ENCODE data around the gene SLC66A3.
"Not testable (repeated sequence)": the region's sequence is repeated elsewhere in the genome, so short reads cannot be mapped to it uniquely, and the experiment has no call there.

The SLC66A3 gene

GRCh38 chr2:11160256-11160655, 5.0 kb downstream of the SLC66A3 start:
- DNase-seq (ENCODE audit: extremely low read depth, insufficient read length) = no peak
- Histone ChIP-seq H3K27me3 (replicated peaks; ENCODE audit: control insufficient read depth, insufficient read depth, low read length) (no peaks in the 10 kb centered on the region), H3K36me3 (ENCODE audit: control insufficient read depth, insufficient read depth, low read length) (no peaks in the 10 kb centered on the region), H3K4me3 (replicated peaks; ENCODE audit: low read depth, low read length) (no peak overlapping the region)
- no peak for TF ChIP-seq CTCF (IDR thresholded peaks at IDR 0.05; ENCODE audit: insufficient read depth, low read length, poor library complexity, severe bottlenecking)

- H3K27me3 ChIP-seq (replicated peaks; ENCODE audit: control insufficient read depth, insufficient read depth, low read length) = no peaks in the 10 kb centered on the region
- peak; percentile 45 for DNase-seq (ENCODE audit: extremely low read depth, insufficient read length)
- H3K36me3 ChIP-seq (ENCODE audit: control insufficient read depth, insufficient read depth, low read length) = no peaks in the 10 kb centered on the region
- H3K4me3 ChIP-seq (replicated peaks; ENCODE audit: low read depth, low read length) = no peak overlapping the region
- no peak for TF ChIP-seq CTCF (IDR thresholded peaks at IDR 0.05; ENCODE audit: insufficient read depth, low read length, poor library complexity, severe bottlenecking)
Measured at GRCh38 chr2:11160731-11161455, 5.6 kb downstream of the SLC66A3 start.

- Histone ChIP-seq H3K27me3 (replicated peaks; ENCODE audit: control insufficient read depth, insufficient read depth, low read length) (no peaks in the 10 kb centered on the region), H3K36me3 (ENCODE audit: control insufficient read depth, insufficient read depth, low read length) (no peaks in the 10 kb centered on the region), H3K4me3 (replicated peaks; ENCODE audit: low read depth, low read length) (no peak overlapping the region)
- no peak for DNase-seq (ENCODE audit: extremely low read depth, insufficient read length)
- no peak for TF ChIP-seq CTCF (IDR thresholded peaks at IDR 0.05; ENCODE audit: insufficient read depth, low read length, poor library complexity, severe bottlenecking)
Measured at GRCh38 chr2:11161747-11162146, 6.5 kb downstream of the SLC66A3 start.

- Histone ChIP-seq H3K27me3 (replicated peaks; ENCODE audit: control insufficient read depth, insufficient read depth, low read length) (no peaks in the 10 kb centered on the region), H3K4me3 (replicated peaks; ENCODE audit: low read depth, low read length) (no peak overlapping the region), H3K36me3 (ENCODE audit: control insufficient read depth, insufficient read depth, low read length) (no peaks in the 10 kb centered on the region)
- TF ChIP-seq CTCF (IDR thresholded peaks at IDR 0.05; ENCODE audit: insufficient read depth, low read length, poor library complexity, severe bottlenecking) = no peak
- DNase-seq (ENCODE audit: extremely low read depth, insufficient read length) = no peak
Measured at GRCh38 chr2:11163439-11164317, 8.4 kb downstream of the SLC66A3 start.

GRCh38 chr2:11165046-11165445, 9.8 kb downstream of the SLC66A3 start:
- H3K36me3 ChIP-seq (ENCODE audit: control insufficient read depth, insufficient read depth, low read length) = not testable (repeated sequence)

GRCh38 chr2:11166476-11166875, 11.2 kb downstream of the SLC66A3 start:
- no peak for TF ChIP-seq CTCF (IDR thresholded peaks at IDR 0.05; ENCODE audit: insufficient read depth, low read length, poor library complexity, severe bottlenecking)
- no peaks in the 10 kb centered on the region for H3K27me3 ChIP-seq (replicated peaks; ENCODE audit: control insufficient read depth, insufficient read depth, low read length)
- DNase-seq (ENCODE audit: extremely low read depth, insufficient read length) = no peak
- H3K36me3 ChIP-seq (ENCODE audit: control insufficient read depth, insufficient read depth, low read length) = no peaks in the 10 kb centered on the region
- no peak overlapping the region for H3K4me3 ChIP-seq (replicated peaks; ENCODE audit: low read depth, low read length)

More at GRCh38 chr2:11165046-11165445, 9.8 kb downstream of the SLC66A3 start:
- H3K27me3 ChIP-seq (replicated peaks; ENCODE audit: control insufficient read depth, insufficient read depth, low read length); H3K4me3 ChIP-seq (replicated peaks; ENCODE audit: low read depth, low read length); DNase-seq (ENCODE audit: extremely low read depth, insufficient read length): not testable (repeated sequence)

All from GM06990 (cell line).